Panc1 (cell line): ENCODE results near the gene RASIP1.

ENCODE experiments used
- CTCF ChIP-seq: fragments of 450-650 bp; IDR thresholded peaks from 2 replicates; pipeline ENCODE4 v1.5.1; 2017; ENCODE audit warnings: mild to moderate bottlenecking
- POLR2AphosphoS5 ChIP-seq: IDR thresholded peaks from 2 replicates; pipeline ENCODE4 v1.6.1; 2012; ENCODE audit warnings: mild to moderate bottlenecking, low read depth, low read length, moderate library complexity

- TF ChIP-seq CTCF = no peak
- TF ChIP-seq POLR2AphosphoS5 = no peak
Observed at GRCh38 chr19:48745208-48745995, 5.0 kb upstream of the RASIP1 start.
